Lower leg skin (tissue), 3 donors: ENCODE measurements around the gene IL13RA1.

Source experiments
- POLR2A ChIP-seq, 2 donors: fragments of 450-650 bp; IDR thresholded peaks; one replicate each; pipeline ENCODE4 v1.6.1; 2016 to 2017; ENCODE audit warnings: antibody characterized with exemption in 2 of 2, mild to moderate bottlenecking in 1 of 2, moderate library complexity in 1 of 2
- TF ChIP-seq, protein P1 (sequence below), 3 donors: fragments of 450-650 bp; IDR thresholded peaks; one replicate each; pipeline ENCODE4 v1.5.1; 2016; ENCODE audit warnings: antibody characterized with exemption in 3 of 3, mild to moderate bottlenecking in 3 of 3, moderate library complexity in 2 of 3

DNA sequence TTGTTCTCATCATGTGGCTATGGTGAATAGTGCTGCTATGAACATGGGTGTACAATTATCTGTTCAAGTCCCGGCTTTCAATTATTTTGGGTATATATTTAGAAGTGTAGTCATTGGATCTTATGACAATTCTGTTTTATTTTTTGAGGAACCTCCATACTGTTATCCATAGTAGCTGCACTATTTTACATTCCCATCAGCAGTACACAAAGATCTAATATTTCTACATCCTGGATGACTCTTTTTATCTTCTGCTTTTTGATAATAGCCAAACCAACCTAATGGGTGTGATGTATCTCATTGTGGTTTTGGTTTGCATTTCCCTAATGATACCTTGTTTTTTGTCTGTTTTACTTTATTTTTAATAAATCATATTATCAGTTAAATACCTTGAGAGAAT is 12.9 kb upstream of the IL13RA1 start:
- TF ChIP-seq, protein P1, sequence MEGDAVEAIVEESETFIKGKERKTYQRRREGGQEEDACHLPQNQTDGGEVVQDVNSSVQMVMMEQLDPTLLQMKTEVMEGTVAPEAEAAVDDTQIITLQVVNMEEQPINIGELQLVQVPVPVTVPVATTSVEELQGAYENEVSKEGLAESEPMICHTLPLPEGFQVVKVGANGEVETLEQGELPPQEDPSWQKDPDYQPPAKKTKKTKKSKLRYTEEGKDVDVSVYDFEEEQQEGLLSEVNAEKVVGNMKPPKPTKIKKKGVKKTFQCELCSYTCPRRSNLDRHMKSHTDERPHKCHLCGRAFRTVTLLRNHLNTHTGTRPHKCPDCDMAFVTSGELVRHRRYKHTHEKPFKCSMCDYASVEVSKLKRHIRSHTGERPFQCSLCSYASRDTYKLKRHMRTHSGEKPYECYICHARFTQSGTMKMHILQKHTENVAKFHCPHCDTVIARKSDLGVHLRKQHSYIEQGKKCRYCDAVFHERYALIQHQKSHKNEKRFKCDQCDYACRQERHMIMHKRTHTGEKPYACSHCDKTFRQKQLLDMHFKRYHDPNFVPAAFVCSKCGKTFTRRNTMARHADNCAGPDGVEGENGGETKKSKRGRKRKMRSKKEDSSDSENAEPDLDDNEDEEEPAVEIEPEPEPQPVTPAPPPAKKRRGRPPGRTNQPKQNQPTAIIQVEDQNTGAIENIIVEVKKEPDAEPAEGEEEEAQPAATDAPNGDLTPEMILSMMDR (IDR thresholded peaks at IDR 0.05): no peak
- no peak for TF ChIP-seq POLR2A (IDR thresholded peaks at IDR 0.05)
